Caco-2 (cell line): ENCODE results near the gene SLCO2A1. TPM values are rescaled to one million over a fixed set of nuclear protein-coding genes. Genes with fewer than 3 reads are reported as not detected.

Source experiments
- BruUV-seq: library from RNA; stranded (reverse); fragments of 400-500 nt; replicated peaks from 2 replicates; lab custom pipeline; 2021; lab: Mats Ljungman, UMichigan
- CTCF ChIA-PET: fragments of 300-600 bp; sonication (Branson Sonifier 250); formaldehyde crosslinking; loops from one replicate; lab custom pipeline; 2022; ENCODE audit warnings: antibody characterized with exemption; lab: Charles Lee
- POLR2A ChIA-PET: fragments of 300-600 bp; sonication (Branson Sonifier 250); formaldehyde crosslinking; loops from one replicate; lab custom pipeline; 2022; ENCODE audit warnings: antibody characterized with exemption; lab: Charles Lee
- DNase-seq, 2 experiments: peaks; one replicate each; pipeline versions ENCODE4 v3.0.0 to v3.0.0-alpha.2; 2020 to 2022
- H3K27me3 ChIP-seq: replicated peaks from 2 replicates; pipeline ENCODE4 v1.6.0; 2011; ENCODE audit warnings: low read length; ENCODE audit not compliant: control insufficient read depth, insufficient read depth
- H3K36me3 ChIP-seq: 2 replicates; pipeline ENCODE4 v1.5.1; 2011; ENCODE audit warnings: low read length; ENCODE audit not compliant: control insufficient read depth, insufficient read depth
- H3K4me1 ChIP-seq: fragments of 250-450 bp; sonication (Bioruptor Pico); 2 replicates; pipeline ENCODE4 v1.5.1; 2020; ENCODE audit warnings: mild to moderate bottlenecking
- H3K4me3 ChIP-seq: 2 replicates; pipeline ENCODE4 v1.5.1; 2011; ENCODE audit warnings: low read depth, mild to moderate bottlenecking, control low read depth, low read length
- H3K9me3 ChIP-seq: fragments of 250-450 bp; sonication (Bioruptor Pico); 2 replicates; pipeline ENCODE4 v1.5.1; 2020; ENCODE audit warnings: mild to moderate bottlenecking, moderate library complexity
- H3K27ac Mint-ChIP-seq: one replicate; pipeline ENCODE4 v1.8.0; 2022; ENCODE audit warnings: mixed read lengths; ENCODE audit not compliant: unreplicated experiment
- H3K27me3 Mint-ChIP-seq: one replicate; pipeline ENCODE4 v1.8.0; 2022; ENCODE audit warnings: mixed read lengths; ENCODE audit not compliant: insufficient read depth, unreplicated experiment
- H3K36me3 Mint-ChIP-seq: one replicate; pipeline ENCODE4 v1.8.0; 2022; ENCODE audit warnings: mild to moderate bottlenecking, mixed read lengths; ENCODE audit not compliant: insufficient read depth, unreplicated experiment
- H3K4me1 Mint-ChIP-seq: one replicate; pipeline ENCODE4 v1.8.0; 2022; ENCODE audit warnings: low read depth, mixed read lengths; ENCODE audit not compliant: unreplicated experiment
- H3K4me3 Mint-ChIP-seq: one replicate; pipeline ENCODE4 v1.8.0; 2022; ENCODE audit warnings: mild to moderate bottlenecking, moderate library complexity, mixed read lengths; ENCODE audit not compliant: unreplicated experiment
- H3K9me3 Mint-ChIP-seq: one replicate; pipeline ENCODE4 v1.8.0; 2022; ENCODE audit warnings: mixed read lengths; ENCODE audit not compliant: unreplicated experiment
- intact Hi-C: fragments of 100-400 bp; cut with micrococcal nuclease; formaldehyde crosslinking; loops from one replicate; pipeline ENCODE4 v1.10.0; 2022; ENCODE audit not compliant: unreplicated experiment
- total RNA-seq: library from RNA; stranded (reverse); gene quantifications from 2 replicates; pipeline ENCODE4 v1.2.3, GENCODE V29; 2022
- TF ChIP-seq, protein P1 (sequence below), 2 experiments: fragments of 200-600 bp in 1 of 2; IDR thresholded peaks; 1 replicate in 1 of 2; 2 replicates in 1 of 2; pipeline versions ENCODE4 v1.5.1 to v1.8.0; 2011 to 2022; ENCODE audit warnings: antibody characterized with exemption in 1 of 2, control low read depth in 1 of 2, inconsistent platforms in 1 of 2, low read depth in 1 of 2, low read length in 1 of 2, mild to moderate bottlenecking in 1 of 2, moderate library complexity in 1 of 2; ENCODE audit not compliant: insufficient read depth in 1 of 2, severe bottlenecking in 1 of 2, unreplicated experiment in 1 of 2

The SLCO2A1 gene
- total RNA-seq, 1 experiment from 2014 or later, result 2.5 TPM

DNA sequence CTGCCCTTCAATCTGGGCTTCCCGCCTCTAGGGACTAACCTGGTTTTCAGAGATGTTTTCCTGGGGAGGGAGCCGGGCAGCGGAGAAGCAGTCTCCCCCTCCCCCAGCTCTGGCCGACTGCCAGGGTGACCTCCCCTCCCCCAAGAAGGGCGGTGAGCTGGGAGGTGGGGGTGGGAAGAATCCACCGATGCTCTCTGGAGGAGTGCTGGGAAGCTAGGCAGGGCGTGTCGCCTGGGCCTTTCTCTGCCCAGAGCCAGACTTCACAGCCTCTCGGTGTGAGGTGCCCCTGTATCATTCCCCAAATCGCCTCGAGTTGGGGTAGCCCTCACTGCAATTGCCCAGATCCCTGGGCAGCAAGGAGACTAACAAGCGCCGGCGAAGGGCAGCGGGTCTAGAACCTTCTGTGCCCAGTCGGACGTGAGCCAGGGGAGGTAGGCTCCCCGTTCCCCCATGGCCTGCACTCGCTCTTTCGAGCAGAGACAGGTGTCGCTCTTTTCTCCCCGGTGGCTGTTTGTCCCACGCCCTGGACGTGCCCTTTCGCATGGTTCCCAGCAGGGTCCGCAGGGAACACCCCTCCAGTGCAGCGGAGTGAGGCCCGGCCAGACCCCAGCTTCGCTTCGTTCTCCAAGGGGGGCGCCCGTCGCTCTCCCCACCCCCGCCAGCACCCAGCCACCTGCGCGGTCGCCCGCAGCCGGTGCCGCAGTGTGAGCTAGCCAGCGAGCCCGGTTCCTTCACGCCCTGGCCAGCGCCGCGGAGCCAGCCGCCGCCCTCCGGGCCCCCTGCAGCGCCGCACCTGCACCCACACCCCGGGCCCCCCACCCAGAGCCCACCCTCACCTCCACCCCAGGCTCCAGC, 135.1 kb downstream of the SLCO2A1 start:
- no peaks in the 10 kb centered on the region for H3K4me1 Mint-ChIP-seq
- H3K27me3 Mint-ChIP-seq, result peaks cover 14% of the 10 kb centered on the region
- H3K36me3 Mint-ChIP-seq, result no peaks in the 10 kb centered on the region
- no TSS peak for BruUV-seq
- ChIA-PET POLR2A (no interaction called here), CTCF (no interaction called here)
- no peaks in the 10 kb centered on the region; the same call in 1 of the 2 replicates for H3K36me3 ChIP-seq
- intact Hi-C loops, result loop anchor here (5.0 kb wide), 1 partner anchor 67 kb away; no protein-coding TSS in a partner anchor
- H3K27me3 ChIP-seq, result peaks cover 5% of the 10 kb centered on the region
- no peaks in the 10 kb centered on the region for H3K9me3 ChIP-seq
- no peak for DNase-seq
- H3K4me3 ChIP-seq, result peak overlapping the region; percentile 61
- H3K4me3 Mint-ChIP-seq, result peak overlapping the region; percentile 89
- H3K4me1 ChIP-seq, result 0 out of 2 replicates have a peak, but pooled peaks cover 3% of the 10 kb centered on the region
- no peaks in the 10 kb centered on the region for H3K9me3 Mint-ChIP-seq
- TF ChIP-seq, protein P1, sequence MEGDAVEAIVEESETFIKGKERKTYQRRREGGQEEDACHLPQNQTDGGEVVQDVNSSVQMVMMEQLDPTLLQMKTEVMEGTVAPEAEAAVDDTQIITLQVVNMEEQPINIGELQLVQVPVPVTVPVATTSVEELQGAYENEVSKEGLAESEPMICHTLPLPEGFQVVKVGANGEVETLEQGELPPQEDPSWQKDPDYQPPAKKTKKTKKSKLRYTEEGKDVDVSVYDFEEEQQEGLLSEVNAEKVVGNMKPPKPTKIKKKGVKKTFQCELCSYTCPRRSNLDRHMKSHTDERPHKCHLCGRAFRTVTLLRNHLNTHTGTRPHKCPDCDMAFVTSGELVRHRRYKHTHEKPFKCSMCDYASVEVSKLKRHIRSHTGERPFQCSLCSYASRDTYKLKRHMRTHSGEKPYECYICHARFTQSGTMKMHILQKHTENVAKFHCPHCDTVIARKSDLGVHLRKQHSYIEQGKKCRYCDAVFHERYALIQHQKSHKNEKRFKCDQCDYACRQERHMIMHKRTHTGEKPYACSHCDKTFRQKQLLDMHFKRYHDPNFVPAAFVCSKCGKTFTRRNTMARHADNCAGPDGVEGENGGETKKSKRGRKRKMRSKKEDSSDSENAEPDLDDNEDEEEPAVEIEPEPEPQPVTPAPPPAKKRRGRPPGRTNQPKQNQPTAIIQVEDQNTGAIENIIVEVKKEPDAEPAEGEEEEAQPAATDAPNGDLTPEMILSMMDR (IDR thresholded peaks at IDR 0.05; ENCODE audit: insufficient read depth in 1 of 2, low read depth in 1 of 2, low read length in 1 of 2, severe bottlenecking in 1 of 2, unreplicated experiment in 1 of 2), result no peak
- no peak overlapping the region for H3K27ac Mint-ChIP-seq

DNA sequence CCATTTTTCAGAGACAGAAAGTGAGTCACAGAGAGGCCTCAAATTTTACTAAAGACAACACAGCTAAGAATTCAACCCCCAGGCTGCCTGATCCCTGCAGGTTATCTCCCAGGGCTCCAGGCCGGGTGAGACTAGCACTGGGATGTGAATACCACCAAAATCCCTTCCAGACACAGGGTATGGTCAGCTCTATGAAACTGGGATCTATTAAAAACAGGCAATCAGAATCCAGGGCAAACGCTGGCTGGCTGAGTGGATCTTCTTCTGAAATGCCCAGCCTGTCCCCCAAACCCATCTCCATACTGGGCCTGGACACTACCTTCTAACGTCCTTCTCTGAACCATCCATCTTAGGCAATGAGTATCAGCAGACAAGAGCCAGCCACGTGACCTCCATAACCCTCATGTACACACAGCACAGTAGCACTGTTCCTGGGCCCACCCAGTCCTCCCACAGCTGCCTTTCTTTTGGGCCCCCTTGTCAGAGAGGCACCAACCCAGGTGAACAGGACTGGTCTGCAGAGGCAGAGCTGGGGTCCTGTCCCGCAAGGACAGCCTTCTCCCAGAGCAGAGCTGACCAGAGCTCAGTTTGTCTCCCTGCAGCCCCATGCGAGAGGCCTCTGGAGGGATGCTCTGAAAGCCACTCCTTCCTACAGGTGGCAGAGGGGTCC, 135.9 kb downstream of the SLCO2A1 start:
- Mint-ChIP-seq H3K27ac (no peak overlapping the region), H3K27me3 (peaks cover 12% of the 10 kb centered on the region), H3K4me3 (no peak overlapping the region), H3K4me1 (no peaks in the 10 kb centered on the region), H3K36me3 (no peaks in the 10 kb centered on the region), H3K9me3 (no peaks in the 10 kb centered on the region)
- CTCF ChIA-PET, result no interaction called here
- Histone ChIP-seq H3K4me1 (0 out of 2 replicates have a peak, but pooled peaks cover 3% of the 10 kb centered on the region), H3K4me3 (no peak overlapping the region), H3K36me3 (no peaks in the 10 kb centered on the region; the same call in 1 of the 2 replicates), H3K27me3 (peaks cover 5% of the 10 kb centered on the region), H3K9me3 (no peaks in the 10 kb centered on the region)
- no TSS peak for BruUV-seq
- POLR2A ChIA-PET, result no interaction called here
- TF ChIP-seq, protein P1 (IDR thresholded peaks at IDR 0.05; ENCODE audit: insufficient read depth in 1 of 2, low read depth in 1 of 2, low read length in 1 of 2, severe bottlenecking in 1 of 2, unreplicated experiment in 1 of 2), result no peak
- intact Hi-C loops, result no loop called here
- DNase-seq, result no peak

DNA sequence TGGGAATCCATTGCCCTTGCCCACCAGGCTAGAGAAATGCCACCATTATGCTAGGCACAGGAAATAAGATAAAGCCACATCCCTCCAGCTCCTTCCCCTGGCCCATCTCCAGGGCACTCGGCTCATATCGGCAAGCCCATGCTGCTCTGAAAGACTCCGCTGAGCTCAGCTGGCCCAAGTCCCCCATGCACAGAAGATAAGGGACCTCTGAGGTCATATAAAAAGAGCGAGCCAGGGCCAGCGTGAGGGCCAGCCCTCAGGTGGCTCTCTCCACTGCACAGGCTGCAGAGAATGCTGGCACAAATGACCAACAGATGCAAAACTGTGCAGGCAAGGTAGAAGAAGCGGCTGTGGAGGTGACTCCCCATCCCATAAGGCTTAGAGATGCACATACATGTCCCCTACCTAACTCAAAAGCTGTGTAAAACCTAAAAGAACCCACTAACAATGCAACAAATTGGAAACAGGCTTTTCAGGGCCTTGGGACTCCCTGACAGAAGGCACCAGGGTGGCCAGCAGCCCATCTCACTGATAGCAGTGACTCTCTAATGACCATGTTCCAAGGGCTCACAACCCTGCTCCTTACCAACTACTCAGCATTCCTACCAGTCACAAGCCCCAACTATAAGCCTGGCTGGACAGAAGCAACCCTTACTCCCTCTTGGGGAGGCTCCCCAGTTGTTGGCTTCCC, 137.0 kb downstream of the SLCO2A1 start:
- BruUV-seq, result no TSS peak
- TF ChIP-seq, protein P1 (IDR thresholded peaks at IDR 0.05; ENCODE audit: insufficient read depth in 1 of 2, low read depth in 1 of 2, low read length in 1 of 2, severe bottlenecking in 1 of 2, unreplicated experiment in 1 of 2), result no peak
- no peaks in the 10 kb centered on the region for H3K4me1 Mint-ChIP-seq
- no peaks in the 10 kb centered on the region for H3K9me3 Mint-ChIP-seq
- Histone ChIP-seq H3K4me3 (no peak overlapping the region), H3K27me3 (peaks cover 5% of the 10 kb centered on the region), H3K9me3 (no peaks in the 10 kb centered on the region), H3K36me3 (no peaks in the 10 kb centered on the region; the same call in 1 of the 2 replicates), H3K4me1 (0 out of 2 replicates have a peak, but pooled peaks cover 3% of the 10 kb centered on the region)
- no peak overlapping the region for H3K27ac Mint-ChIP-seq
- ChIA-PET POLR2A (no interaction called here), CTCF (no interaction called here)
- intact Hi-C loops, result no loop called here
- no peaks in the 10 kb centered on the region for H3K36me3 Mint-ChIP-seq
- peaks cover 12% of the 10 kb centered on the region for H3K27me3 Mint-ChIP-seq
- no peak overlapping the region for H3K4me3 Mint-ChIP-seq
- DNase-seq, result no peak
